ENCODE measurements around the gene CYREN. TPM values are rescaled to one million over a fixed set of nuclear protein-coding genes. Genes with fewer than 3 reads are reported as not detected.

Gene CYREN
- total and polyA plus RNA-seq, 9 of the 15 experiments (the other 6 are each of a cell fraction or from before 2014, with no cell fraction given) = 13.9 to 108 (median 88.8) TPM

GRCh38 chr7:135147341-135147898, 23.1 kb downstream of the CYREN start (continued):
- no peak for TF ChIP-seq ZFP30 (CRISPR knock-in tag; IDR thresholded peaks at IDR 0.05; ENCODE audit: borderline replicate concordance)
- TF ChIP-seq REST (IDR thresholded peaks at IDR 0.05; ENCODE audit: borderline replicate concordance) = 0 out of 2 replicates have a peak, but pooled peaks have one; percentile 14
- TF ChIP-seq REST (CRISPR knock-in tag; IDR thresholded peaks at IDR 0.05; ENCODE audit: low read depth) = no peak
- TF ChIP-seq HMBOX1 (IDR thresholded peaks at IDR 0.05) = peak; percentile 36; the same call in 1 of the 2 replicates
- TF ChIP-seq ZNF592 (IDR thresholded peaks at IDR 0.05) = peak; percentile 26; the same call in 1 of the 2 replicates
- peak; percentile 88; the same call in 1 of the 2 replicates for TF ChIP-seq CC2D1A (IDR thresholded peaks at IDR 0.05)
- TF ChIP-seq MAFF (IDR thresholded peaks at IDR 0.05; ENCODE audit: low read length) = no peak
- TF ChIP-seq MAZ (CRISPR knock-in tag; conservative IDR thresholded peaks at IDR 0.05 in 1 of 2, IDR thresholded peaks at IDR 0.05 in 1 of 2) = peak in 1 of 2 experiments; percentile 52; a peak in 1 of 4 replicates
- no peak for TF ChIP-seq KDM4B (IDR thresholded peaks at IDR 0.05; ENCODE audit: borderline replicate concordance in 2 of 2, low read depth in 1 of 2)
- peak; percentile 56; the same call in 1 of the 2 replicates for TF ChIP-seq RAD51 (IDR thresholded peaks at IDR 0.05; ENCODE audit: borderline replicate concordance, low read depth)
- no peak for TF ChIP-seq ZNF740 (CRISPR knock-in tag; IDR thresholded peaks at IDR 0.05)
- TF ChIP-seq ZNF740 (tag; IDR thresholded peaks at IDR 0.05) = 0 out of 4 replicates have a peak, but pooled peaks of 1 of the 2 experiments have one; percentile 35
